Measurements from ENCODE around the gene KDM5C. TPM values are rescaled to one million over a fixed set of nuclear protein-coding genes. Genes with fewer than 3 reads are reported as not detected.

The KDM5C gene
- total RNA-seq, 1 donor from 2014 or later = 99.8 TPM

DNA sequence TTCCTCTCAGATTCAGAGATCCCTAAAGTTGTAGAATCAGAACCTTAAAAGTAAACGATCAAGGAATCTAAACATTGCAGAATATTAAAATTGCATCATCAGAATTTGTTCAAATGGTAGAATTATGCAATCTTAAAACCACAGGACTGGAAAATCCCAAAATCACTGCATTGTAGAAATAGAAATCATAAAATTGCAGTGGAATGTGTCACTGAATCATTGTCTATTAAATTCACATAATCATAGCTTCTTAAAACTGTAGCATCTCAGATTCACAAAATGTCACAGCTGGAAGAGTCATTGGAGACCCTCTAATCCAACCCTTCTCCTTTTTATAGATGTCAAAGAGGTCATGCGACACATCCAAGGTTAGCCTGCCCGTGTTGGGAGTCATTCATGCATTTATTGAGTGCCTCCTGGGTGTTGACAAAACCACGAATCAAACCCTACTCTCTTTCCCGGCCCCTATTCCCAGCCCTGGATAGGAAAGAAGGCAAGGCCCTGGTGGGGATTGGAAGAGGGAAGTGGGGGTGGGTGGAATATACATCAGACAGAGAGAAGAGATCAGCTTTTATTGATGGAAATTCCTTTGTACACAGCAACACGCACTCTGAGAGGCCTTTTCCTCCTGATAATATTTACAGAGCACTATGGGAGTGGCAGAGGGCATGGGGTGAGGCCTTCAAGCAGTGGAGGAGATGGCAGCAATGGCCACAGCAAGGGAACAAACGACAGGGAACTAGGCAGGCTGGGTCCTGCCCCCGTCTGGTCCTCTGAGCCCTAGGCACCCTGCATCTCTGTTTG, 41.0 kb upstream of the KDM5C start:
- Mint-ChIP-seq H3K36me3 (no peaks in the 10 kb centered on the region), H3K9me3 (no peaks in the 10 kb centered on the region), H3K4me3 (no peak overlapping the region), H3K4me1 (ENCODE audit: unreplicated experiment) (no peaks in the 10 kb centered on the region), H3K27me3 (no peaks in the 10 kb centered on the region), H3K27ac (no peak overlapping the region)
- DNase-seq (ENCODE audit: extremely low spot score, unreplicated experiment) = no peak
- TF ChIP-seq, protein P1, sequence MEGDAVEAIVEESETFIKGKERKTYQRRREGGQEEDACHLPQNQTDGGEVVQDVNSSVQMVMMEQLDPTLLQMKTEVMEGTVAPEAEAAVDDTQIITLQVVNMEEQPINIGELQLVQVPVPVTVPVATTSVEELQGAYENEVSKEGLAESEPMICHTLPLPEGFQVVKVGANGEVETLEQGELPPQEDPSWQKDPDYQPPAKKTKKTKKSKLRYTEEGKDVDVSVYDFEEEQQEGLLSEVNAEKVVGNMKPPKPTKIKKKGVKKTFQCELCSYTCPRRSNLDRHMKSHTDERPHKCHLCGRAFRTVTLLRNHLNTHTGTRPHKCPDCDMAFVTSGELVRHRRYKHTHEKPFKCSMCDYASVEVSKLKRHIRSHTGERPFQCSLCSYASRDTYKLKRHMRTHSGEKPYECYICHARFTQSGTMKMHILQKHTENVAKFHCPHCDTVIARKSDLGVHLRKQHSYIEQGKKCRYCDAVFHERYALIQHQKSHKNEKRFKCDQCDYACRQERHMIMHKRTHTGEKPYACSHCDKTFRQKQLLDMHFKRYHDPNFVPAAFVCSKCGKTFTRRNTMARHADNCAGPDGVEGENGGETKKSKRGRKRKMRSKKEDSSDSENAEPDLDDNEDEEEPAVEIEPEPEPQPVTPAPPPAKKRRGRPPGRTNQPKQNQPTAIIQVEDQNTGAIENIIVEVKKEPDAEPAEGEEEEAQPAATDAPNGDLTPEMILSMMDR (conservative IDR thresholded peaks at IDR 0.05) = no peak

DNA sequence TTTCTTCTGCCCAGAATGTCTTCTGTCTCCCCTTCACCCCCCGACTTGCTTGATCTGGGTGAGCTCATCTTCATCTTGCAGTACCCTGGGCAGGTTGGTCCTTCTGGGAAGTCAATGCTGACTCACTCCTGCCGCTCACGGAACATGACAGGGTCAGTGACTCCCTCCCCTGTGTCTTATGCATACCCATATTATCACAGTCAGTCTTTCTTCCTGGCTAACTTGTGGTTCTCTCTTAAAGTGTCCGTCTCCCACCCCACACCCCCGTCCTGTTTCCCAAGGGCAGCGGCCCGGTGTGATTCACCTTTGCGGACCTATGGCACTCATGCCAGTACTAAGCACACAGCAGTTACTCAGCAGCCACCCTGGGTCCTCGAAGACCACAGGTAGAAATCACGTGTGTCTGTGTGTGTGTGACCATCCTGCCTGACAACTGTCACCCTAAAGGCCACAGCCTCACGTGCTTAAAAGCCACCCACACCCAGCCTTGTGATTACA, 38.6 kb upstream of the KDM5C start:
- Mint-ChIP-seq H3K9me3 (no peaks in the 10 kb centered on the region), H3K27ac (no peak overlapping the region), H3K4me1 (ENCODE audit: unreplicated experiment) (no peaks in the 10 kb centered on the region), H3K27me3 (no peaks in the 10 kb centered on the region), H3K4me3 (no peak overlapping the region), H3K36me3 (no peaks in the 10 kb centered on the region)
- DNase-seq (ENCODE audit: extremely low spot score, unreplicated experiment) = no peak
- TF ChIP-seq, protein P1 (conservative IDR thresholded peaks at IDR 0.05) = no peak

DNA sequence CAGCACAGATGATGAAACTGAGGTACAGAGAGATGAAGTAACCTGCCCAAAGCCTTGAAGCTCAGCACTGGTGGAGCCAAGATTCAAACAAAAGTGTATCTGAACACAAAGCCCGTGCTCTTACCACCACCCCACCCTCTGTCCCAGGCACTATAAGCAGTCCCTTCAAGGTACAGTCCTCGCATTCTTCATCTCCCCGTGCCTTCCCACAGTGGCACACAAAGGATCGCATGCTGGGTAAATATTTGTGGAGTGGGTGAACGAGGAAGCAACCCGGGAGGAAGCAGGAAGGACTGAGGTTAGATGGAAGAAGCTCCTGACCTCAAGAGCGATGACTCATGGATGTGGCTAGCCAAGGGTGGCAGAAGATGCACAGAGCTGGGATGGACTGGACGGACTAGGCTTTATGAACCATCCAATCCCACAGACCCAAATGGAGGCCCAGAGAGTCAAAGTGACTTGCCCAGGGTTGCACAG, 37.9 kb upstream of the KDM5C start:
- H3K36me3 Mint-ChIP-seq = no peaks in the 10 kb centered on the region
- no peak overlapping the region for H3K27ac Mint-ChIP-seq
- H3K4me3 Mint-ChIP-seq = no peak overlapping the region
- no peaks in the 10 kb centered on the region for H3K4me1 Mint-ChIP-seq (ENCODE audit: unreplicated experiment)
- TF ChIP-seq, protein P1 (conservative IDR thresholded peaks at IDR 0.05) = no peak
- DNase-seq (ENCODE audit: extremely low spot score, unreplicated experiment) = no peak
- no peaks in the 10 kb centered on the region for H3K27me3 Mint-ChIP-seq
- no peaks in the 10 kb centered on the region for H3K9me3 Mint-ChIP-seq

DNA sequence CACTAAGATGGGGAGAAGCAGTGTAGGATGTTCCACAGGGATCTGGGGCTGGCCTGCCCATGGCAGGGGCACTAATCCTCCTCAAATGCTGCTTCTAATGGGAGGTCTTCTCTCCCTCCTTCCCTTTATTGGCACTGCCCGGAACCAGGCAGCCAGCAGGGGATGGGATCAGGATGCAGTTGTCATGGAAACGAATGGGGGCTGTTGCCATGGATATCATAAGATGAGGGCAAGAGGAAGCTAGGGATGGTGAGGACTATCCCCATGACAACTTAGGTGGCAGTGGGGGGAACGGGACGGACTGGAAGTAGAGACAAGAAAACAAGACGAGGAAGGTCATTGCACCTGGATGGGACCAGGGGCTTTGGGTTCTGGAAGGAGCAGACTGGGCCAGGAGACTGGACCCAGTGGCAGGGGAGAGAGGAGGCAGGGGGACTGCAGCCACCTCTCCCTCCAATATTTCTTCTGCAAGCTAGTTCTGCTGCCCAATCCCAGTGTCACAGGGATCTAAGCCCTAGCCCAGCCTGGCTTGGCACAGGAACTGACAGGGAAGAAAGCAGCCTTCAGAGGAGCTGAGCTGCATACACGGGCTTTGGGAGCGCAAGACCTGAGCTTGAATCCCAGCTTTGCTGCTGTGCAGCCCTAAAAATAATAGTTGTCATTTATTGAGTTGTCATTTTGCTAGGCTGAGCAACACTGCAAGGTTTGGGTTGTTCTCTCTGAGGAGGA, 37.3 kb upstream of the KDM5C start:
- Mint-ChIP-seq H3K4me1 (ENCODE audit: unreplicated experiment) (no peaks in the 10 kb centered on the region), H3K36me3 (no peaks in the 10 kb centered on the region), H3K4me3 (no peak overlapping the region), H3K27ac (no peak overlapping the region), H3K27me3 (no peaks in the 10 kb centered on the region), H3K9me3 (no peaks in the 10 kb centered on the region)
- TF ChIP-seq, protein P1 (conservative IDR thresholded peaks at IDR 0.05) = no peak
- DNase-seq (ENCODE audit: extremely low spot score, unreplicated experiment) = no peak

DNA sequence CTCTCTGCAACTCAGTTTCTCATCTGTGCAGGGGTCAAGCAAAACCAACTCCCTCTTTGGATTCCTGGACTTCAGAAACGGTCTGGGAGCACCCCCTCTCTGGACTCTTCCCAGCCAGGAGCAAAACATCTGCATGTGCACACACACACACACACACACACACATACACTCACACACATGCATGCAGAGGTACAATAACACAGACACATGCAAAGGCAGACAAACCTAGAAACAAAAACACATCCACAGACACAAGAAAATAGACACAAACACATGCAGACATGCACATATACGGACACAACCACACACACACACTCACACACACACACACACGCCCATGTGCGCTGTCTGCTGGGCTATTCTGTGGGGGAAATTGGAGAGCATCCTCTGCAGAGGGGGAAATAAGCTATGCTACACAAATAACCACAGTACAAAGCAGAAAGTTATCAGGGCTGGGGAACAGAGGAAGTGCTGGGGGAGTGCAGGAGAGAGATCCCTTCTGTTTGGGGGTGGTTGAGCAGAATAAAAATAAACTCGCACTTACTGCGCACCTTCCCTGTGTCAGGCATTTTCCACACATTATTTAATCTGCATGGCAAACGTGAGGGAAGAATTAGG, 36.5 kb upstream of the KDM5C start:
- H3K27me3 Mint-ChIP-seq = no peaks in the 10 kb centered on the region
- H3K9me3 Mint-ChIP-seq = no peaks in the 10 kb centered on the region
- H3K4me1 Mint-ChIP-seq (ENCODE audit: unreplicated experiment) = no peaks in the 10 kb centered on the region
- no peak overlapping the region for H3K4me3 Mint-ChIP-seq
- H3K36me3 Mint-ChIP-seq = no peaks in the 10 kb centered on the region
- no peak for DNase-seq (ENCODE audit: extremely low spot score, unreplicated experiment)
- TF ChIP-seq, protein P1 (conservative IDR thresholded peaks at IDR 0.05) = no peak
- H3K27ac Mint-ChIP-seq = no peak overlapping the region
